SK-N-SH (cell line): ENCODE results near the gene IL18RAP. TPM values are rescaled to one million over a fixed set of nuclear protein-coding genes. Genes with fewer than 3 reads are reported as not detected.

Source experiments
- CTCF ChIA-PET: fragments of 300-600, 350-600 bp; formaldehyde crosslinking; extraction: SDS; loops from one replicate; lab custom pipeline; 2021; lab: Yijun Ruan, JAX
- POLR2A ChIA-PET: fragments of 350-600 bp; sonication (Branson Sonifier 250); formaldehyde crosslinking; extraction: SDS; loops from one replicate; lab custom pipeline; 2020; ENCODE audit warnings: antibody characterized with exemption, inconsistent platforms; lab: Yijun Ruan, JAX
- DNase-seq: peaks from one replicate; pipeline ENCODE4 v3.0.0; 2012
- H2AFZ ChIP-seq: fragments of 200-600 bp; sonication (generic); 2 replicates; pipeline ENCODE4 v1.8.1; 2016; ENCODE audit warnings: antibody characterized with exemption, mild to moderate bottlenecking, low read depth
- H3F3A ChIP-seq: fragments of 200-600 bp; sonication (generic); replicated peaks from 2 replicates; pipeline ENCODE3; 2016; ENCODE audit warnings: antibody characterized with exemption, mild to moderate bottlenecking; ENCODE audit not compliant: insufficient read depth
- H3K27ac ChIP-seq, 2 experiments: fragments of 200-500 bp in 1 of 2; fragments of 200-600 bp in 1 of 2; sonication (Bioruptor generic) in 1 of 2; sonication (generic), shearing (Covaris generic) in 1 of 2; 2 replicates each; pipeline versions ENCODE4 v1.5.1 to v1.6.1; 2014 to 2016; ENCODE audit warnings: low read depth in 2 of 2, inconsistent platforms in 1 of 2, low read length in 1 of 2, mild to moderate bottlenecking in 1 of 2, mixed read lengths in 1 of 2
- H3K27me3 ChIP-seq: fragments of 200-600 bp; sonication (generic), shearing (Covaris generic); 2 replicates; pipeline ENCODE4 v1.6.1; 2016; ENCODE audit warnings: mixed run types; ENCODE audit not compliant: insufficient read depth
- H3K36me3 ChIP-seq, 2 experiments: fragments of 200-500 bp in 1 of 2; fragments of 200-600 bp in 1 of 2; sonication (Bioruptor generic) in 1 of 2; sonication (generic) in 1 of 2; replicated peaks in 1 of 2; 2 replicates each; pipeline versions ENCODE3 to v1.5.1; 2014 to 2016; ENCODE audit warnings: low read length in 1 of 2, mild to moderate bottlenecking in 1 of 2; ENCODE audit not compliant: insufficient read depth in 2 of 2, control insufficient read depth in 1 of 2
- H3K4me1 ChIP-seq, 2 experiments: fragments of 200-500 bp in 1 of 2; fragments of 200-600 bp in 1 of 2; sonication (Bioruptor generic) in 1 of 2; sonication (generic), shearing (Covaris generic) in 1 of 2; 2 replicates each; pipeline versions ENCODE4 v1.5.1 to v1.6.1; 2014 to 2016; ENCODE audit warnings: low read depth in 1 of 2, low read length in 1 of 2, mixed run types in 1 of 2; ENCODE audit not compliant: insufficient read depth in 2 of 2, control insufficient read depth in 1 of 2
- H3K4me2 ChIP-seq: fragments of 200-600 bp; sonication (generic), shearing (Covaris generic); 2 replicates; pipeline ENCODE4 v1.6.1; 2017; ENCODE audit warnings: mixed run types
- H3K4me3 ChIP-seq, 2 experiments: fragments of 200-500 bp in 1 of 2; fragments of 200-600 bp in 1 of 2; sonication (Bioruptor generic) in 1 of 2; sonication (generic), shearing (Covaris generic) in 1 of 2; 2 replicates each; pipeline versions ENCODE4 v1.5.1 to v1.8.1; 2014 to 2016; ENCODE audit warnings: low read depth in 2 of 2, inconsistent platforms in 1 of 2, low read length in 1 of 2, mild to moderate bottlenecking in 1 of 2, mixed read lengths in 1 of 2, moderate library complexity in 1 of 2
- H3K79me2 ChIP-seq: fragments of 200-600 bp; sonication (generic); 2 replicates; pipeline ENCODE4 v1.8.1; 2017; ENCODE audit warnings: mild to moderate bottlenecking; ENCODE audit not compliant: insufficient read depth
- H3K9ac ChIP-seq: fragments of 200-600 bp; sonication (generic); 2 replicates; pipeline ENCODE4 v1.6.1; 2017; ENCODE audit warnings: mixed run types
- H3K9me2 ChIP-seq: fragments of 200-600 bp; sonication (generic); 2 replicates; pipeline ENCODE4 v1.6.1; 2017; ENCODE audit warnings: mixed run types
- H3K9me3 ChIP-seq: fragments of 200-600 bp; sonication (generic); 2 replicates; pipeline ENCODE4 v1.6.1; 2017; ENCODE audit warnings: mixed run types, mild to moderate bottlenecking, moderate library complexity
- H4K20me1 ChIP-seq: fragments of 200-600 bp; sonication (generic); 2 replicates; pipeline ENCODE4 v1.6.1; 2017; ENCODE audit warnings: mild to moderate bottlenecking, mixed run types; ENCODE audit not compliant: insufficient read depth
- CTCF ChIP-seq: fragments of 200-600 bp; sonication (generic); IDR thresholded peaks from 2 replicates; pipeline ENCODE4 v1.6.1; 2017; ENCODE audit warnings: antibody characterized with exemption, mild to moderate bottlenecking, moderate library complexity
- ELF1 ChIP-seq: IDR thresholded peaks from 2 replicates; pipeline ENCODE4 v1.4.0; 2012
- EZH2phosphoT487 ChIP-seq: fragments of 200-600 bp; sonication (generic); IDR thresholded peaks from 2 replicates; pipeline ENCODE4 v1.6.1; 2017; ENCODE audit warnings: low read depth, mixed run types, mild to moderate bottlenecking, antibody characterized with exemption, moderate library complexity, borderline replicate concordance
- FOSL2 ChIP-seq: IDR thresholded peaks from 2 replicates; pipeline ENCODE4 v1.4.0; 2012; ENCODE audit warnings: low read depth, mild to moderate bottlenecking, moderate library complexity, borderline replicate concordance
- FOXM1 ChIP-seq: IDR thresholded peaks from 2 replicates; pipeline ENCODE4 v1.4.0; 2012; ENCODE audit warnings: low read depth, mild to moderate bottlenecking
- GABPA ChIP-seq: IDR thresholded peaks from 2 replicates; pipeline ENCODE4 v1.4.0; 2012; ENCODE audit warnings: low read depth, mild to moderate bottlenecking
- JUND ChIP-seq: IDR thresholded peaks from 2 replicates; pipeline ENCODE4 v1.4.0; 2012
- MXI1 ChIP-seq: IDR thresholded peaks from 2 replicates; pipeline ENCODE4 v1.6.1; 2012; ENCODE audit warnings: mild to moderate bottlenecking, low read depth, low read length, improper control_type of control experiment
- NFIC ChIP-seq: IDR thresholded peaks from 2 replicates; pipeline ENCODE4 v1.4.0; 2012; ENCODE audit warnings: borderline replicate concordance
- NRF1 ChIP-seq: IDR thresholded peaks from 2 replicates; pipeline ENCODE4 v1.6.1; 2012; ENCODE audit warnings: low read depth, mild to moderate bottlenecking, low read length
- PBX3 ChIP-seq: IDR thresholded peaks from 2 replicates; pipeline ENCODE4; 2012
- POLR2AphosphoS5 ChIP-seq: IDR thresholded peaks from 2 replicates; pipeline ENCODE4 v1.6.1; 2012; ENCODE audit warnings: low read depth, low read length
- RAD21 ChIP-seq: IDR thresholded peaks from 2 replicates; pipeline ENCODE4 v1.6.1; 2012; ENCODE audit warnings: mild to moderate bottlenecking, low read length
- RCOR1 ChIP-seq: fragments of 150-350 bp; IDR thresholded peaks from 2 replicates; pipeline ENCODE4 v1.6.1; 2017; ENCODE audit warnings: antibody characterized with exemption, low read length
- RXRA ChIP-seq: IDR thresholded peaks from 2 replicates; pipeline ENCODE4 v1.4.0; 2012; ENCODE audit warnings: low read depth, mild to moderate bottlenecking, borderline replicate concordance
- SMC3 ChIP-seq: IDR thresholded peaks from 2 replicates; pipeline ENCODE4 v1.6.1; 2012; ENCODE audit warnings: low read depth, low read length, improper control_type of control experiment
- TAF1 ChIP-seq: IDR thresholded peaks from 2 replicates; pipeline ENCODE4 v1.6.1; 2012; ENCODE audit warnings: low read depth, mild to moderate bottlenecking, low read length, moderate library complexity, borderline replicate concordance
- TEAD4 ChIP-seq: IDR thresholded peaks from 2 replicates; pipeline ENCODE4 v1.4.0; 2012; ENCODE audit warnings: mild to moderate bottlenecking, borderline replicate concordance; ENCODE audit not compliant: insufficient read depth
- USF1 ChIP-seq: IDR thresholded peaks from 2 replicates; pipeline ENCODE4 v1.4.0; 2012; ENCODE audit warnings: low read depth, borderline replicate concordance
- WGBS: methylation state at CpG from one replicate; pipeline ENCODE4 v1.1.6; 2017; ENCODE audit warnings: low lambda C conversion rate; 5-methylcytosine and 5-hydroxymethylcytosine counted together
- polyA plus RNA-seq, 3 experiments: library from polyadenylated mRNA; depleted of rRNA; stranded (reverse); fragments of >200 nt; gene quantifications; 2 replicates each; pipeline ENCODE4 v1.2.3, GENCODE V29; 2012

IL18RAP gene
- polyA plus RNA-seq, 1 of the 3 experiments (the other 2 are of a cell fraction) = not detected

- ChIA-PET POLR2A (no interaction called here), CTCF (interaction anchor here (1.4 kb wide), 1 partner anchor 51 kb away, joined by 4 read pairs; the partner anchor contains the start of gene SLC9A4)
These were observed 835 bp upstream of the IL18RAP start for GRCh38 chr2:102421890-102422759.

More at GRCh38 chr2:102421890-102422759, 835 bp upstream of the IL18RAP start:
- Histone ChIP-seq H3K4me2 (no peak overlapping the region), H2AFZ (no peak overlapping the region), H4K20me1 (no peaks in the 10 kb centered on the region), H3K36me3 (no peaks in the 10 kb centered on the region), H3K9me2 (no peaks in the 10 kb centered on the region), H3K27ac (no peak overlapping the region), H3K4me1 (no peaks in the 10 kb centered on the region), H3K27me3 (peaks cover 7% of the 10 kb centered on the region; the same call in 1 of the 2 replicates), H3K4me3 (no peak overlapping the region), H3K9me3 (no peaks in the 10 kb centered on the region), H3K9ac (no peak overlapping the region), H3F3A (no peaks in the 10 kb centered on the region), H3K79me2 (no peaks in the 10 kb centered on the region)
- DNase-seq = no peak
- 7% methylated on average over 5 of the region's 5 CpGs for WGBS
- TF ChIP-seq RAD21 (no peak), TAF1 (no peak), RXRA (no peak), EZH2phosphoT487 (no peak), NFIC (no peak), ELF1 (no peak), POLR2AphosphoS5 (no peak), NRF1 (no peak), FOSL2 (no peak), MXI1 (no peak), TEAD4 (no peak), USF1 (no peak), FOXM1 (no peak), GABPA (no peak), PBX3 (no peak), CTCF (no peak), SMC3 (no peak), JUND (no peak), RCOR1 (no peak)
